GM23338 (cell line): ENCODE results near the gene TRDMT1. TPM values are rescaled to one million over a fixed set of nuclear protein-coding genes. Genes with fewer than 3 reads are reported as not detected.

ENCODE experiments used
- ATAC-seq: fragments of 200-7000 bp; cut with Tn5 transposase; 3 replicates; pipeline ENCODE4 v1.9.1; 2020
- DNase-seq: peaks from one replicate; pipeline ENCODE4 v3.0.0-alpha.2; 2015; ENCODE audit warnings: low spot score
- H2AFZ ChIP-seq: fragments of 200-600 bp; sonication (generic); 2 replicates; pipeline ENCODE4 v1.8.0; 2016; ENCODE audit warnings: antibody characterized with exemption, mild to moderate bottlenecking, moderate library complexity
- H3F3A ChIP-seq: fragments of 200-600 bp; sonication (generic); replicated peaks from 2 replicates; pipeline ENCODE4 v1.8.0; 2017; ENCODE audit warnings: antibody characterized with exemption, mixed run types, low read depth
- H3K27ac ChIP-seq: fragments of 200-600 bp; sonication (generic); 2 replicates; pipeline ENCODE4 v1.6.1; 2016; ENCODE audit warnings: low read depth
- H3K27me3 ChIP-seq: fragments of 200-600 bp; sonication (generic); 2 replicates; pipeline ENCODE4 v1.8.0; 2016; ENCODE audit warnings: mild to moderate bottlenecking, mixed run types, moderate library complexity; ENCODE audit not compliant: insufficient read depth
- H3K36me3 ChIP-seq: fragments of 200-600 bp; sonication (generic); 2 replicates; pipeline ENCODE4 v1.8.0; 2016; ENCODE audit warnings: mild to moderate bottlenecking; ENCODE audit not compliant: insufficient read depth
- H3K4me1 ChIP-seq: fragments of 200-600 bp; sonication (generic); 2 replicates; pipeline ENCODE4 v1.8.0; 2016; ENCODE audit warnings: mild to moderate bottlenecking, moderate library complexity; ENCODE audit not compliant: insufficient read depth
- H3K4me2 ChIP-seq: fragments of 200-600 bp; sonication (generic); 2 replicates; pipeline ENCODE4 v1.7.1; 2017; ENCODE audit warnings: mixed run types
- H3K4me3 ChIP-seq: fragments of 200-600 bp; sonication (generic); 2 replicates; pipeline ENCODE4 v1.6.1; 2016; ENCODE audit warnings: mixed run types
- H3K79me2 ChIP-seq: fragments of 200-600 bp; sonication (generic); replicated peaks from 2 replicates; pipeline ENCODE4 v1.8.0; 2017; ENCODE audit warnings: mild to moderate bottlenecking; ENCODE audit not compliant: insufficient read depth
- H3K9me2 ChIP-seq: fragments of 200-600 bp; sonication (generic); 2 replicates; pipeline ENCODE4 v1.8.0; 2017; ENCODE audit not compliant: insufficient read depth
- H4K20me1 ChIP-seq: fragments of 200-600 bp; sonication (generic); replicated peaks from 2 replicates; pipeline ENCODE4 v1.8.0; 2017; ENCODE audit warnings: mild to moderate bottlenecking; ENCODE audit not compliant: insufficient read depth
- H3K27ac Mint-ChIP-seq: 2 replicates; pipeline ENCODE4 v1.8.0; 2020; ENCODE audit warnings: inconsistent platforms, mild to moderate bottlenecking, moderate library complexity, mixed read lengths
- H3K27me3 Mint-ChIP-seq: 3 replicates; pipeline ENCODE4 v1.8.0; 2022; ENCODE audit warnings: low read depth, mild to moderate bottlenecking, moderate library complexity, mixed read lengths, inconsistent platforms; ENCODE audit not compliant: insufficient read depth, poor library complexity
- H3K36me3 Mint-ChIP-seq: 3 replicates; pipeline ENCODE4 v1.8.0; 2021; ENCODE audit warnings: low read depth, mild to moderate bottlenecking, inconsistent platforms, moderate library complexity, mixed read lengths
- H3K4me1 Mint-ChIP-seq: 3 replicates; pipeline ENCODE4 v1.8.0; 2020; ENCODE audit warnings: mild to moderate bottlenecking, inconsistent platforms, mixed read lengths
- H3K4me3 Mint-ChIP-seq: 3 replicates; pipeline ENCODE4 v1.8.0; 2021; ENCODE audit warnings: moderate library complexity, mild to moderate bottlenecking, inconsistent platforms, mixed read lengths
- H3K9me3 Mint-ChIP-seq: 3 replicates; pipeline ENCODE4 v1.8.0; 2020; ENCODE audit warnings: moderate library complexity, mild to moderate bottlenecking, inconsistent platforms, mixed read lengths
- ETS1 ChIP-seq: IDR thresholded peaks from 2 replicates; pipeline ENCODE4 v1.6.1; 2016; ENCODE audit warnings: antibody characterized with exemption
- EZH2phosphoT487 ChIP-seq: fragments of 200-600 bp; sonication (generic); IDR thresholded peaks from one replicate; pipeline ENCODE4 v1.8.1; 2018; ENCODE audit warnings: antibody characterized with exemption; ENCODE audit not compliant: unreplicated experiment
- JUNB ChIP-seq: IDR thresholded peaks from one replicate; pipeline ENCODE4 v1.6.1; 2016; ENCODE audit warnings: antibody characterized with exemption; ENCODE audit not compliant: unreplicated experiment
- NANOG ChIP-seq: IDR thresholded peaks from 2 replicates; pipeline ENCODE4 v1.6.1; 2016; ENCODE audit warnings: antibody characterized with exemption, borderline replicate concordance
- POLR2AphosphoS5 ChIP-seq: IDR thresholded peaks from 2 replicates; pipeline ENCODE4 v1.6.1; 2016; ENCODE audit warnings: antibody characterized with exemption, low read depth
- STAT1 ChIP-seq: IDR thresholded peaks from one replicate; pipeline ENCODE4 v1.6.1; 2016; ENCODE audit warnings: antibody characterized with exemption; ENCODE audit not compliant: unreplicated experiment
- ZNF114 ChIP-seq: fragments of 250-450 bp; sonication (Bioruptor Pico); IDR thresholded peaks from 2 replicates; pipeline ENCODE4 v1.5.0; 2020; ENCODE audit warnings: mild to moderate bottlenecking, moderate library complexity
- ZNF331 ChIP-seq: fragments of 250-450 bp; sonication (Bioruptor Pico); IDR thresholded peaks from 2 replicates; pipeline ENCODE4 v1.5.0; 2020; ENCODE audit warnings: low read depth, mild to moderate bottlenecking, moderate library complexity
- polyA plus RNA-seq: library from polyadenylated mRNA; unstranded; fragments of >200 nt; fragmentation: Nextera tagmentation; extraction: Ambion mirVana; gene quantifications from 2 replicates; pipeline ENCODE4 v1.2.1, GENCODE V29; 2016
- total RNA-seq: library from RNA; depleted of rRNA; stranded (reverse); fragments of >200 nt; shearing (Covaris generic); gene quantifications from 2 replicates; pipeline ENCODE4 v1.2.3, GENCODE V29; 2014
- TF ChIP-seq, protein P1 (sequence below): fragments of 250-450 bp; sonication (Bioruptor Pico); IDR thresholded peaks from 2 replicates; pipeline ENCODE4 v1.5.0; 2020; ENCODE audit warnings: mild to moderate bottlenecking, moderate library complexity
- TF ChIP-seq, protein P2 (sequence below), 2 experiments: fragments of 200-600 bp in 1 of 2; sonication (generic) in 1 of 2; conservative IDR thresholded peaks; 2 replicates each; pipeline versions ENCODE4 v1.5.1 to v1.6.1; 2016 to 2017; ENCODE audit warnings: antibody characterized with exemption in 2 of 2, low read depth in 2 of 2, mild to moderate bottlenecking in 2 of 2, moderate library complexity in 1 of 2

TRDMT1 gene
- total and polyA plus RNA-seq, 2 experiments from 2014 or later = 16.0 to 37.7 TPM

DNA sequence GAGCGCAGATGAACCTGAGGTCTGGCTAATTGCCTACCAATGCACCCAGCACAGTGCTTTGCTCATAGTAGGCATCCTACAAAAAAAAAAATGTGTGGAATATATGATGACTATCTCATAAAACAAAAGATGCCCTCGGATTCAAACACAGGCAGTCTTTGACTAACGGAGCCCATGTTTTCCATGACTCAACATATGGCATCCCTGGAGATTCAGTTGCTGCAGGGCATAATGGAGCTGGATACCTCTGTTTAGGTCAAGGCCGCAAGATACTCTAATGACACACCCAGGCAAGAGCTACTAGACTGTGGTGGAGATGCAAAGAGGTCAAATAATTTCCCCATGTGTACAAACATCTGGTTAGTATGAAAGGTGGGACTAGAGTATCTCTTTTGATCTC is 88.1 kb downstream of the TRDMT1 start:
- H2AFZ ChIP-seq = no peak overlapping the region
- no peak overlapping the region for H3K4me3 ChIP-seq
- H3K27ac ChIP-seq = no peak overlapping the region
- no peak for TF ChIP-seq EZH2phosphoT487
- TF ChIP-seq JUNB = no peak
- TF ChIP-seq, protein P1, sequence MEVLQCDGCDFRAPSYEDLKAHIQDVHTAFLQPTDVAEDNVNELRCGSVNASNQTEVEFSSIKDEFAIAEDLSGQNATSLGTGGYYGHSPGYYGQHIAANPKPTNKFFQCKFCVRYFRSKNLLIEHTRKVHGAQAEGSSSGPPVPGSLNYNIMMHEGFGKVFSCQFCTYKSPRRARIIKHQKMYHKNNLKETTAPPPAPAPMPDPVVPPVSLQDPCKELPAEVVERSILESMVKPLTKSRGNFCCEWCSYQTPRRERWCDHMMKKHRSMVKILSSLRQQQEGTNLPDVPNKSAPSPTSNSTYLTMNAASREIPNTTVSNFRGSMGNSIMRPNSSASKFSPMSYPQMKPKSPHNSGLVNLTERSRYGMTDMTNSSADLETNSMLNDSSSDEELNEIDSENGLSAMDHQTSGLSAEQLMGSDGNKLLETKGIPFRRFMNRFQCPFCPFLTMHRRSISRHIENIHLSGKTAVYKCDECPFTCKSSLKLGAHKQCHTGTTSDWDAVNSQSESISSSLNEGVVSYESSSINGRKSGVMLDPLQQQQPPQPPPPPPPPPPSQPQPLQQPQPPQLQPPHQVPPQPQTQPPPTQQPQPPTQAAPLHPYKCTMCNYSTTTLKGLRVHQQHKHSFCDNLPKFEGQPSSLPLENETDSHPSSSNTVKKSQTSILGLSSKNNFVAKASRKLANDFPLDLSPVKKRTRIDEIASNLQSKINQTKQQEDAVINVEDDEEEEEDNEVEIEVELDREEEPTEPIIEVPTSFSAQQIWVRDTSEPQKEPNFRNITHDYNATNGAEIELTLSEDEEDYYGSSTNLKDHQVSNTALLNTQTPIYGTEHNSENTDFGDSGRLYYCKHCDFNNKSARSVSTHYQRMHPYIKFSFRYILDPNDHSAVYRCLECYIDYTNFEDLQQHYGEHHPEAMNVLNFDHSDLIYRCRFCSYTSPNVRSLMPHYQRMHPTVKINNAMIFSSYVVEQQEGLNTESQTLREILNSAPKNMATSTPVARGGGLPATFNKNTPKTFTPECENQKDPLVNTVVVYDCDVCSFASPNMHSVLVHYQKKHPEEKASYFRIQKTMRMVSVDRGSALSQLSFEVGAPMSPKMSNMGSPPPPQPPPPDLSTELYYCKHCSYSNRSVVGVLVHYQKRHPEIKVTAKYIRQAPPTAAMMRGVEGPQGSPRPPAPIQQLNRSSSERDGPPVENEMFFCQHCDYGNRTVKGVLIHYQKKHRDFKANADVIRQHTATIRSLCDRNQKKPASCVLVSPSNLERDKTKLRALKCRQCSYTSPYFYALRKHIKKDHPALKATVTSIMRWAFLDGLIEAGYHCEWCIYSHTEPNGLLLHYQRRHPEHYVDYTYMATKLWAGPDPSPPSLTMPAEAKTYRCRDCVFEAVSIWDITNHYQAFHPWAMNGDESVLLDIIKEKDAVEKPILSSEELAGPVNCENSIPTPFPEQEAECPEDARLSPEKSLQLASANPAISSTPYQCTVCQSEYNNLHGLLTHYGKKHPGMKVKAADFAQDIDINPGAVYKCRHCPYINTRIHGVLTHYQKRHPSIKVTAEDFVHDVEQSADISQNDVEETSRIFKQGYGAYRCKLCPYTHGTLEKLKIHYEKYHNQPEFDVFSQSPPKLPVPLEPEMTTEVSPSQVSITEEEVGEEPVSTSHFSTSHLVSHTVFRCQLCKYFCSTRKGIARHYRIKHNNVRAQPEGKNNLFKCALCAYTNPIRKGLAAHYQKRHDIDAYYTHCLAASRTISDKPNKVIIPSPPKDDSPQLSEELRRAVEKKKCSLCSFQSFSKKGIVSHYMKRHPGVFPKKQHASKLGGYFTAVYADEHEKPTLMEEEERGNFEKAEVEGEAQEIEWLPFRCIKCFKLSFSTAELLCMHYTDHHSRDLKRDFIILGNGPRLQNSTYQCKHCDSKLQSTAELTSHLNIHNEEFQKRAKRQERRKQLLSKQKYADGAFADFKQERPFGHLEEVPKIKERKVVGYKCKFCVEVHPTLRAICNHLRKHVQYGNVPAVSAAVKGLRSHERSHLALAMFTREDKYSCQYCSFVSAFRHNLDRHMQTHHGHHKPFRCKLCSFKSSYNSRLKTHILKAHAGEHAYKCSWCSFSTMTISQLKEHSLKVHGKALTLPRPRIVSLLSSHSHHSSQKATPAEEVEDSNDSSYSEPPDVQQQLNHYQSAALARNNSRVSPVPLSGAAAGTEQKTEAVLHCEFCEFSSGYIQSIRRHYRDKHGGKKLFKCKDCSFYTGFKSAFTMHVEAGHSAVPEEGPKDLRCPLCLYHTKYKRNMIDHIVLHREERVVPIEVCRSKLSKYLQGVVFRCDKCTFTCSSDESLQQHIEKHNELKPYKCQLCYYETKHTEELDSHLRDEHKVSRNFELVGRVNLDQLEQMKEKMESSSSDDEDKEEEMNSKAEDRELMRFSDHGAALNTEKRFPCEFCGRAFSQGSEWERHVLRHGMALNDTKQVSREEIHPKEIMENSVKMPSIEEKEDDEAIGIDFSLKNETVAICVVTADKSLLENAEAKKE (CRISPR knock-in tag) = no peak
- no peak for TF ChIP-seq ZNF114
- no peak for TF ChIP-seq STAT1
- H3K27me3 ChIP-seq = no peaks in the 10 kb centered on the region
- H3K4me2 ChIP-seq = no peak overlapping the region
- Mint-ChIP-seq H3K27ac (no peak overlapping the region), H3K4me3 (no peak overlapping the region), H3K9me3 (no peaks in the 10 kb centered on the region), H3K36me3 (no peaks in the 10 kb centered on the region), H3K4me1 (no peaks in the 10 kb centered on the region), H3K27me3 (no peaks in the 10 kb centered on the region)
- no peaks in the 10 kb centered on the region for H3K4me1 ChIP-seq
- no peak for ATAC-seq
- no peaks in the 10 kb centered on the region for H3F3A ChIP-seq
- no peaks in the 10 kb centered on the region for H4K20me1 ChIP-seq
- DNase-seq = no peak
- no peaks in the 10 kb centered on the region for H3K79me2 ChIP-seq
- no peaks in the 10 kb centered on the region for H3K36me3 ChIP-seq
- no peaks in the 10 kb centered on the region for H3K9me2 ChIP-seq

GRCh38 chr10:17112566-17112965 is 88.9 kb downstream of the TRDMT1 start:
- H3K4me3 ChIP-seq = no peak overlapping the region
- no peaks in the 10 kb centered on the region for H3K4me1 ChIP-seq
- Mint-ChIP-seq H3K4me3 (no peak overlapping the region), H3K27me3 (no peaks in the 10 kb centered on the region), H3K27ac (no peak overlapping the region), H3K4me1 (no peaks in the 10 kb centered on the region), H3K9me3 (no peaks in the 10 kb centered on the region), H3K36me3 (no peaks in the 10 kb centered on the region)
- no peaks in the 10 kb centered on the region for H3K27me3 ChIP-seq
- H3K79me2 ChIP-seq = no peaks in the 10 kb centered on the region
- no peak overlapping the region for H3K27ac ChIP-seq
- no peaks in the 10 kb centered on the region for H3K9me2 ChIP-seq
- no peak for ATAC-seq
- no peaks in the 10 kb centered on the region for H4K20me1 ChIP-seq
- H3K36me3 ChIP-seq = no peaks in the 10 kb centered on the region
- H3K4me2 ChIP-seq = no peak overlapping the region
- DNase-seq = no peak
- no peak overlapping the region for H2AFZ ChIP-seq
- H3F3A ChIP-seq = no peaks in the 10 kb centered on the region
- TF ChIP-seq STAT1 (no peak), EZH2phosphoT487 (no peak), JUNB (no peak), ETS1 (no peak), NANOG (no peak), POLR2AphosphoS5 (no peak), ZNF331 (CRISPR knock-in tag) (no peak)
- TF ChIP-seq, protein P2, sequence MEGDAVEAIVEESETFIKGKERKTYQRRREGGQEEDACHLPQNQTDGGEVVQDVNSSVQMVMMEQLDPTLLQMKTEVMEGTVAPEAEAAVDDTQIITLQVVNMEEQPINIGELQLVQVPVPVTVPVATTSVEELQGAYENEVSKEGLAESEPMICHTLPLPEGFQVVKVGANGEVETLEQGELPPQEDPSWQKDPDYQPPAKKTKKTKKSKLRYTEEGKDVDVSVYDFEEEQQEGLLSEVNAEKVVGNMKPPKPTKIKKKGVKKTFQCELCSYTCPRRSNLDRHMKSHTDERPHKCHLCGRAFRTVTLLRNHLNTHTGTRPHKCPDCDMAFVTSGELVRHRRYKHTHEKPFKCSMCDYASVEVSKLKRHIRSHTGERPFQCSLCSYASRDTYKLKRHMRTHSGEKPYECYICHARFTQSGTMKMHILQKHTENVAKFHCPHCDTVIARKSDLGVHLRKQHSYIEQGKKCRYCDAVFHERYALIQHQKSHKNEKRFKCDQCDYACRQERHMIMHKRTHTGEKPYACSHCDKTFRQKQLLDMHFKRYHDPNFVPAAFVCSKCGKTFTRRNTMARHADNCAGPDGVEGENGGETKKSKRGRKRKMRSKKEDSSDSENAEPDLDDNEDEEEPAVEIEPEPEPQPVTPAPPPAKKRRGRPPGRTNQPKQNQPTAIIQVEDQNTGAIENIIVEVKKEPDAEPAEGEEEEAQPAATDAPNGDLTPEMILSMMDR (conservative IDR thresholded peaks at IDR 0.05; ENCODE audit: low read depth in 2 of 2) = no peak
